22Rv1 (cell line): ENCODE results near the gene TSPAN16.
A peak's percentile ranks its signal among the peaks of the same experiment; 100 is the strongest.
"Not testable (repeated sequence)": the region's sequence is repeated elsewhere in the genome, so short reads cannot be mapped to it uniquely, and the experiment has no call there.

Source experiments
- H3K27ac ChIP-seq: fragments of 450-650 bp; 2 replicates; pipeline ENCODE4 v1.5.1; 2017
- CTCF ChIP-seq: fragments of 450-650 bp; IDR thresholded peaks from 2 replicates; pipeline ENCODE4 v1.5.1; 2017; ENCODE audit warnings: mild to moderate bottlenecking
- ZFX ChIP-seq: fragments of 450-650 bp; IDR thresholded peaks from 2 replicates; pipeline ENCODE4 v1.6.1; 2017; ENCODE audit warnings: antibody characterized with exemption, borderline replicate concordance

The TSPAN16 gene

GRCh38 chr19:11324748-11325389 is 28.9 kb downstream of the TSPAN16 start:
- TF ChIP-seq CTCF, result no peak
- no peak for TF ChIP-seq ZFX
- H3K27ac ChIP-seq, result peak overlapping the region; percentile 60

GRCh38 chr19:11325544-11325943 is 29.6 kb downstream of the TSPAN16 start:
- TF ChIP-seq ZFX, result no peak
- no peak for TF ChIP-seq CTCF
- no peak overlapping the region for H3K27ac ChIP-seq

- TF ChIP-seq ZFX, result no peak
- TF ChIP-seq CTCF, result no peak
- no peak overlapping the region for H3K27ac ChIP-seq
Measured at GRCh38 chr19:11330127-11330526, 34.2 kb downstream of the TSPAN16 start.

GRCh38 chr19:11331502-11331901 is 35.5 kb downstream of the TSPAN16 start:
- TF ChIP-seq ZFX, result no peak
- TF ChIP-seq CTCF, result no peak
- H3K27ac ChIP-seq, result no peak overlapping the region

- TF ChIP-seq ZFX, result no peak
- H3K27ac ChIP-seq, result no peak overlapping the region
Measured at GRCh38 chr19:11332822-11333221, 36.9 kb downstream of the TSPAN16 start.

- not testable (repeated sequence) for H3K27ac ChIP-seq
Measured at GRCh38 chr19:11333838-11334237, 37.9 kb downstream of the TSPAN16 start.

- no peak overlapping the region for H3K27ac ChIP-seq
- no peak for TF ChIP-seq ZFX
- no peak for TF ChIP-seq CTCF
Measured at GRCh38 chr19:11335449-11336146, 39.6 kb downstream of the TSPAN16 start.

GRCh38 chr19:11337080-11337479 is 41.1 kb downstream of the TSPAN16 start:
- H3K27ac ChIP-seq, result no peak overlapping the region
- TF ChIP-seq CTCF (no peak), ZFX (no peak)
